HCT116 (cell line): ENCODE results near the gene RUNX2.

Experiments
- ELF1 ChIP-seq: IDR thresholded peaks from 2 replicates; pipeline ENCODE4 v1.6.1; 2012; ENCODE audit warnings: low read depth, borderline replicate concordance
- EZH2 ChIP-seq: fragments of 200-600 bp; sonication (generic); IDR thresholded peaks from 2 replicates; pipeline ENCODE4 v1.6.1; 2017; ENCODE audit warnings: antibody characterized with exemption, mixed run types
- FOSL1 ChIP-seq: IDR thresholded peaks from 2 replicates; pipeline ENCODE4 v1.6.1; 2012; ENCODE audit warnings: low read depth
- POLR2A ChIP-seq: IDR thresholded peaks from 2 replicates; pipeline ENCODE4 v1.7.0; 2011; ENCODE audit warnings: borderline replicate concordance; ENCODE audit not compliant: insufficient read depth, insufficient read length; ENCODE audit errors: extremely low read depth
- POLR2AphosphoS5 ChIP-seq: IDR thresholded peaks from 2 replicates; pipeline ENCODE4 v1.6.1; 2011; ENCODE audit warnings: mild to moderate bottlenecking, low read depth, low read length, moderate library complexity
- RAD21 ChIP-seq: IDR thresholded peaks from 2 replicates; pipeline ENCODE4 v1.6.1; 2012; ENCODE audit warnings: low read depth, mild to moderate bottlenecking
- REST ChIP-seq: IDR thresholded peaks from 2 replicates; pipeline ENCODE4 v1.6.1; 2012; ENCODE audit warnings: low read depth
- SP1 ChIP-seq: IDR thresholded peaks from 2 replicates; pipeline ENCODE4 v1.6.1; 2012; ENCODE audit warnings: low read depth
- ZFX ChIP-seq: fragments of 450-650 bp; IDR thresholded peaks from 2 replicates; pipeline ENCODE4 v1.6.1; 2017
- TF ChIP-seq, protein P1 (sequence below): IDR thresholded peaks from 2 replicates; pipeline ENCODE4 v1.6.1; 2012
- TF ChIP-seq, protein P2 (sequence below), 3 experiments: fragments of 200-600 bp in 1 of 3; sonication (generic) in 1 of 3; IDR thresholded peaks in 2 of 3; conservative IDR thresholded peaks in 1 of 3; 2 replicates each; pipeline ENCODE4 v1.5.1; 2012 to 2017; ENCODE audit warnings: low read depth in 2 of 3, low read length in 2 of 3, antibody characterized with exemption in 1 of 3, borderline replicate concordance in 1 of 3, control low read depth in 1 of 3, mild to moderate bottlenecking in 1 of 3, mixed read lengths in 1 of 3, mixed run types in 1 of 3, moderate library complexity in 1 of 3; ENCODE audit not compliant: insufficient read depth in 1 of 3

- TF ChIP-seq, protein P1, sequence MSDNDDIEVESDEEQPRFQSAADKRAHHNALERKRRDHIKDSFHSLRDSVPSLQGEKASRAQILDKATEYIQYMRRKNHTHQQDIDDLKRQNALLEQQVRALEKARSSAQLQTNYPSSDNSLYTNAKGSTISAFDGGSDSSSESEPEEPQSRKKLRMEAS = no peak
- TF ChIP-seq RAD21 (no peak), ELF1 (no peak), EZH2 (no peak), POLR2A (no peak), POLR2AphosphoS5 (no peak), SP1 (no peak), ZFX (no peak), FOSL1 (no peak), REST (no peak)
- TF ChIP-seq, protein P2, sequence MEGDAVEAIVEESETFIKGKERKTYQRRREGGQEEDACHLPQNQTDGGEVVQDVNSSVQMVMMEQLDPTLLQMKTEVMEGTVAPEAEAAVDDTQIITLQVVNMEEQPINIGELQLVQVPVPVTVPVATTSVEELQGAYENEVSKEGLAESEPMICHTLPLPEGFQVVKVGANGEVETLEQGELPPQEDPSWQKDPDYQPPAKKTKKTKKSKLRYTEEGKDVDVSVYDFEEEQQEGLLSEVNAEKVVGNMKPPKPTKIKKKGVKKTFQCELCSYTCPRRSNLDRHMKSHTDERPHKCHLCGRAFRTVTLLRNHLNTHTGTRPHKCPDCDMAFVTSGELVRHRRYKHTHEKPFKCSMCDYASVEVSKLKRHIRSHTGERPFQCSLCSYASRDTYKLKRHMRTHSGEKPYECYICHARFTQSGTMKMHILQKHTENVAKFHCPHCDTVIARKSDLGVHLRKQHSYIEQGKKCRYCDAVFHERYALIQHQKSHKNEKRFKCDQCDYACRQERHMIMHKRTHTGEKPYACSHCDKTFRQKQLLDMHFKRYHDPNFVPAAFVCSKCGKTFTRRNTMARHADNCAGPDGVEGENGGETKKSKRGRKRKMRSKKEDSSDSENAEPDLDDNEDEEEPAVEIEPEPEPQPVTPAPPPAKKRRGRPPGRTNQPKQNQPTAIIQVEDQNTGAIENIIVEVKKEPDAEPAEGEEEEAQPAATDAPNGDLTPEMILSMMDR (IDR thresholded peaks at IDR 0.05 in 2 of 3, conservative IDR thresholded peaks at IDR 0.05 in 1 of 3; ENCODE audit: borderline replicate concordance in 1 of 3, insufficient read depth in 1 of 3, low read depth in 2 of 3, low read length in 2 of 3) = no peak
These were observed 309.6 kb downstream of the RUNX2 start for GRCh38 chr6:45637611-45638257.
